Tibial nerve (tissue), 4 donors: Measurements from ENCODE around the gene ELFN1. TPM values are rescaled to one million over a fixed set of nuclear protein-coding genes. Genes with fewer than 3 reads are reported as not detected.

ENCODE experiments used
- DNase-seq, 2 donors: peaks; one replicate each; pipeline ENCODE4 v3.0.0-alpha.2; 2019; ENCODE audit warnings: low spot score in 2 of 2
- H3K27ac ChIP-seq, 4 donors: fragments of 200-600 bp; sonication (generic) in 3 of 4; one replicate each; pipeline ENCODE4 v1.5.1; 2017 to 2019; ENCODE audit warnings: mild to moderate bottlenecking in 1 of 4
- H3K27me3 ChIP-seq, 2 donors: fragments of 200-600 bp; sonication (generic) in 1 of 2; one replicate each; pipeline versions ENCODE4 v1.5.1 to v1.6.0; 2017 to 2019
- H3K36me3 ChIP-seq, 3 donors: fragments of 200-600 bp; sonication (generic); one replicate each; pipeline ENCODE4 v1.5.1; 2018 to 2019
- H3K4me1 ChIP-seq, 4 donors: fragments of 200-600 bp; sonication (generic) in 3 of 4; one replicate each; pipeline ENCODE4 v1.5.1; 2017 to 2019
- H3K4me3 ChIP-seq, 4 donors: fragments of 200-600 bp; sonication (generic) in 3 of 4; one replicate each; pipeline ENCODE4 v1.5.1; 2017 to 2019; ENCODE audit warnings: mild to moderate bottlenecking in 1 of 4, moderate library complexity in 1 of 4
- H3K9me3 ChIP-seq, 4 donors: fragments of 200-600 bp; sonication (generic) in 3 of 4; one replicate each; pipeline ENCODE4 v1.5.1; 2017 to 2019
- CTCF ChIP-seq, 5 experiments: fragments of 200-600 bp in 3 of 5; fragments of 450-650 bp in 2 of 5; sonication (generic) in 3 of 5; IDR thresholded peaks; one replicate each; pipeline ENCODE4 v1.5.1; 2016 to 2019; ENCODE audit warnings: antibody characterized with exemption in 5 of 5, mild to moderate bottlenecking in 3 of 5, moderate library complexity in 2 of 5
- EP300 ChIP-seq, 2 donors: sonication (generic); formaldehyde crosslinking; IDR thresholded peaks; one replicate each; pipeline ENCODE4 v1.6.1; 2017; ENCODE audit warnings: antibody characterized with exemption in 2 of 2, mild to moderate bottlenecking in 1 of 2
- POLR2A ChIP-seq, 2 donors: fragments of 450-650 bp; IDR thresholded peaks; one replicate each; pipeline ENCODE4 v1.6.1; 2017; ENCODE audit warnings: antibody characterized with exemption in 2 of 2, mild to moderate bottlenecking in 2 of 2, moderate library complexity in 2 of 2
- WGBS, 2 donors: methylation state at CpG; one replicate each; pipeline ENCODE4 v1.1.5; 2018; 5-methylcytosine and 5-hydroxymethylcytosine counted together
- total RNA-seq, 4 donors: library from RNA; depleted of rRNA; stranded (reverse); fragments of >200 nt; gene quantifications; one replicate each; pipeline ENCODE4 v1.1.0, GENCODE V29; 2016

ELFN1 gene
- total RNA-seq, 4 donors from 2014 or later: 0.21 to 2.4 (median 1.5) TPM

GRCh38 chr7:1703441-1703840 lies 33.4 kb downstream of the ELFN1 start:
- no peaks in the 10 kb centered on the region for H3K36me3 ChIP-seq
- no peak overlapping the region for H3K27ac ChIP-seq
- H3K4me1 ChIP-seq: no peaks in the 10 kb centered on the region
- no peak overlapping the region for H3K4me3 ChIP-seq
- TF ChIP-seq EP300 (IDR thresholded peaks at IDR 0.05): no peak
- TF ChIP-seq POLR2A (IDR thresholded peaks at IDR 0.05): no peak
- TF ChIP-seq CTCF (IDR thresholded peaks at IDR 0.05): no peak
- H3K27me3 ChIP-seq: peaks cover 0 to 7% of the 10 kb centered on the region in 2 donors
- 16 to 31% methylated on average over 8 of the region's 8 CpGs for WGBS, 2 donors
- peaks cover 0 to 30% (median 3%) of the 10 kb centered on the region in 4 donors for H3K9me3 ChIP-seq
- DNase-seq: no peak

GRCh38 chr7:1703871-1704810 lies 34.1 kb downstream of the ELFN1 start:
- no peaks in the 10 kb centered on the region for H3K36me3 ChIP-seq
- no peak overlapping the region for H3K4me3 ChIP-seq
- peaks cover 0 to 7% of the 10 kb centered on the region in 2 donors for H3K27me3 ChIP-seq
- 76 to 83% methylated on average over 12 to 17 of the region's 20 CpGs for WGBS, 2 donors
- peaks cover 0 to 34% (median 3%) of the 10 kb centered on the region in 4 donors for H3K9me3 ChIP-seq
- no peak for TF ChIP-seq POLR2A (IDR thresholded peaks at IDR 0.05)
- no peak for TF ChIP-seq EP300 (IDR thresholded peaks at IDR 0.05)
- TF ChIP-seq CTCF (IDR thresholded peaks at IDR 0.05): no peak
- no peak overlapping the region for H3K27ac ChIP-seq
- H3K4me1 ChIP-seq: no peaks in the 10 kb centered on the region
- DNase-seq: no peak

- WGBS, 2 donors: 49 to 66% methylated on average over 21 to 23 of the region's 26 CpGs
- peaks cover 0 to 44% (median 3%) of the 10 kb centered on the region in 4 donors for H3K9me3 ChIP-seq
- H3K4me1 ChIP-seq: no peaks in the 10 kb centered on the region
- DNase-seq: no peak
- no peak for TF ChIP-seq POLR2A (IDR thresholded peaks at IDR 0.05)
- TF ChIP-seq EP300 (IDR thresholded peaks at IDR 0.05): no peak
- no peak for TF ChIP-seq CTCF (IDR thresholded peaks at IDR 0.05)
- H3K4me3 ChIP-seq: no peak overlapping the region
- no peak overlapping the region for H3K27ac ChIP-seq
- H3K36me3 ChIP-seq: no peaks in the 10 kb centered on the region
- H3K27me3 ChIP-seq: peaks cover 0 to 7% of the 10 kb centered on the region in 2 donors
Measured at GRCh38 chr7:1704811-1705738, 35.0 kb downstream of the ELFN1 start.

- H3K36me3 ChIP-seq: no peaks in the 10 kb centered on the region
- H3K4me1 ChIP-seq: no peaks in the 10 kb centered on the region
- no peak overlapping the region for H3K4me3 ChIP-seq
- H3K9me3 ChIP-seq: peaks cover 0 to 47% (median 3%) of the 10 kb centered on the region in 4 donors
- no peak overlapping the region for H3K27ac ChIP-seq
- H3K27me3 ChIP-seq: peaks cover 0 to 7% of the 10 kb centered on the region in 2 donors
- no peak for DNase-seq
- no peak for TF ChIP-seq POLR2A (IDR thresholded peaks at IDR 0.05)
- TF ChIP-seq EP300 (IDR thresholded peaks at IDR 0.05): no peak
- TF ChIP-seq CTCF (IDR thresholded peaks at IDR 0.05): no peak
- WGBS, 2 donors: 83 to 85% methylated on average over 13 of the region's 13 CpGs
Measured at GRCh38 chr7:1705856-1706255, 35.8 kb downstream of the ELFN1 start.
